ENCODE results near the gene EIF1B.

GRCh38 chr3:40336101-40336500 is 26.6 kb downstream of the EIF1B start:
- TF ChIP-seq POLR2A (IDR thresholded peaks at IDR 0.05) = no peak
- TF ChIP-seq, protein P1, sequence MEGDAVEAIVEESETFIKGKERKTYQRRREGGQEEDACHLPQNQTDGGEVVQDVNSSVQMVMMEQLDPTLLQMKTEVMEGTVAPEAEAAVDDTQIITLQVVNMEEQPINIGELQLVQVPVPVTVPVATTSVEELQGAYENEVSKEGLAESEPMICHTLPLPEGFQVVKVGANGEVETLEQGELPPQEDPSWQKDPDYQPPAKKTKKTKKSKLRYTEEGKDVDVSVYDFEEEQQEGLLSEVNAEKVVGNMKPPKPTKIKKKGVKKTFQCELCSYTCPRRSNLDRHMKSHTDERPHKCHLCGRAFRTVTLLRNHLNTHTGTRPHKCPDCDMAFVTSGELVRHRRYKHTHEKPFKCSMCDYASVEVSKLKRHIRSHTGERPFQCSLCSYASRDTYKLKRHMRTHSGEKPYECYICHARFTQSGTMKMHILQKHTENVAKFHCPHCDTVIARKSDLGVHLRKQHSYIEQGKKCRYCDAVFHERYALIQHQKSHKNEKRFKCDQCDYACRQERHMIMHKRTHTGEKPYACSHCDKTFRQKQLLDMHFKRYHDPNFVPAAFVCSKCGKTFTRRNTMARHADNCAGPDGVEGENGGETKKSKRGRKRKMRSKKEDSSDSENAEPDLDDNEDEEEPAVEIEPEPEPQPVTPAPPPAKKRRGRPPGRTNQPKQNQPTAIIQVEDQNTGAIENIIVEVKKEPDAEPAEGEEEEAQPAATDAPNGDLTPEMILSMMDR (IDR thresholded peaks at IDR 0.05) = no peak
